ENCODE data around the gene TTLL12. TPM values are rescaled to one million over a fixed set of nuclear protein-coding genes. Genes with fewer than 3 reads are reported as not detected.

The TTLL12 gene
- total RNA-seq, 4 donors from 2014 or later: 20.0 to 35.2 (median 28.6) TPM

- H3K27me3 ChIP-seq: no peaks in the 10 kb centered on the region
- peaks cover 7 to 8% of the 10 kb centered on the region in 2 donors for H3K36me3 ChIP-seq
- no peak overlapping the region for H3K27ac ChIP-seq
- peaks cover 9 to 10% of the 10 kb centered on the region in 2 donors for H3K4me1 ChIP-seq
- TF ChIP-seq POLR2A (IDR thresholded peaks at IDR 0.05) (no peak), CTCF (IDR thresholded peaks at IDR 0.05) (no peak)
- intact Hi-C loops (cut with DNase I): no loop called here
- WGBS, 2 donors: 94% methylated on average over 7 to 8 of the region's 17 CpGs
- H3K4me3 ChIP-seq (replicated peaks in 1 of 3): no peak overlapping the region
- H3K9me3 ChIP-seq: no peaks in the 10 kb centered on the region
- no peak for DNase-seq
Measured at GRCh38 chr22:43182726-43183125, 4.2 kb downstream of the TTLL12 start.

GRCh38 chr22:43182118-43182517 is 4.8 kb downstream of the TTLL12 start:
- Histone ChIP-seq H3K27me3 (no peaks in the 10 kb centered on the region), H3K4me3 (replicated peaks in 1 of 3) (no peak overlapping the region), H3K27ac (no peak overlapping the region), H3K36me3 (peaks cover 7 to 8% of the 10 kb centered on the region in 2 donors), H3K4me1 (peaks cover 9 to 10% of the 10 kb centered on the region in 2 donors), H3K9me3 (no peaks in the 10 kb centered on the region)
- intact Hi-C loops (cut with DNase I): no loop called here
- TF ChIP-seq CTCF (IDR thresholded peaks at IDR 0.05) (no peak), POLR2A (IDR thresholded peaks at IDR 0.05) (no peak)
- DNase-seq: no peak
- 87 to 89% methylated on average over 7 to 8 of the region's 10 CpGs for WGBS, 2 donors

GRCh38 chr22:43181321-43182076 is 5.4 kb downstream of the TTLL12 start:
- no peak for DNase-seq
- Histone ChIP-seq H3K4me3 (replicated peaks in 1 of 3) (no peak overlapping the region), H3K27ac (no peak overlapping the region), H3K9me3 (no peaks in the 10 kb centered on the region), H3K36me3 (peaks cover 7 to 8% of the 10 kb centered on the region in 2 donors), H3K27me3 (no peaks in the 10 kb centered on the region), H3K4me1 (peaks cover 9 to 10% of the 10 kb centered on the region in 2 donors)
- intact Hi-C loops (cut with DNase I): no loop called here
- TF ChIP-seq POLR2A (IDR thresholded peaks at IDR 0.05) (no peak), CTCF (IDR thresholded peaks at IDR 0.05) (no peak)
- 77 to 91% methylated on average over 5 to 9 of the region's 13 CpGs for WGBS, 2 donors

GRCh38 chr22:43180670-43181069 is 6.3 kb downstream of the TTLL12 start:
- no peak overlapping the region for H3K27ac ChIP-seq
- H3K36me3 ChIP-seq: peaks cover 7 to 8% of the 10 kb centered on the region in 2 donors
- intact Hi-C loops (cut with DNase I): no loop called here
- no peaks in the 10 kb centered on the region for H3K27me3 ChIP-seq
- no peaks in the 10 kb centered on the region for H3K9me3 ChIP-seq
- 92 to 93% methylated on average over 12 to 15 of the region's 15 CpGs for WGBS, 2 donors
- DNase-seq: no peak
- H3K4me1 ChIP-seq: peaks cover 3 to 4% of the 10 kb centered on the region in 2 donors
- no peak for TF ChIP-seq CTCF (IDR thresholded peaks at IDR 0.05)
- TF ChIP-seq POLR2A (IDR thresholded peaks at IDR 0.05): no peak
- no peak overlapping the region for H3K4me3 ChIP-seq (replicated peaks in 1 of 3)

- WGBS, 2 donors: 97 to 98% methylated on average over 15 of the region's 15 CpGs
Measured at GRCh38 chr22:43179911-43180195, 7.1 kb downstream of the TTLL12 start.

More at GRCh38 chr22:43179911-43180195, 7.1 kb downstream of the TTLL12 start:
- H3K4me1 ChIP-seq: no peaks in the 10 kb centered on the region
- H3K36me3 ChIP-seq: peaks cover 7 to 8% of the 10 kb centered on the region in 2 donors
- H3K9me3 ChIP-seq: no peaks in the 10 kb centered on the region
- no peak for DNase-seq
- no peak overlapping the region for H3K4me3 ChIP-seq (replicated peaks in 1 of 3)
- H3K27me3 ChIP-seq: no peaks in the 10 kb centered on the region
- intact Hi-C loops (cut with DNase I): no loop called here
- no peak for TF ChIP-seq POLR2A (IDR thresholded peaks at IDR 0.05)
- no peak for TF ChIP-seq CTCF (IDR thresholded peaks at IDR 0.05)
- H3K27ac ChIP-seq: no peak overlapping the region
